ENCODE results near the gene ATL1.

Gene ATL1

DNA sequence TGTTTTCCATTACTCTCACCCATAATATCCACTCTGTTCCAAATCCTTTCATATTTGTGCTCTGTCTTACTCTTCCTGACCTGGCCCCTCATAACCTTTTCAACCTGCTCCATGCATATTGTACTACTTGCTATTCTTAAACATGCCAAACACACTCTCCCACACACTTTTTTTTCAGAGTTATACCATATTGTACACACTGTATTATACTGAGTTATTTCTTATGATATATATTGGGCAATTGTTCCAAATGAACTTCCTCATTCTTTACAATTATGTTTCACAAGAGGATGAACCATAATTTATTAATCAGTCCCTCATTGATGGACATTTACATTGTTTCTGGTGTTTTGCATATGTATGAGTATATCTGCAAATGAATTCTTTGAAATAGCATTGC is 18.5 kb downstream of the ATL1 start:
- TF ChIP-seq ZFX (IDR thresholded peaks at IDR 0.05) = no peak
- H3K27ac ChIP-seq = no peak overlapping the region

DNA sequence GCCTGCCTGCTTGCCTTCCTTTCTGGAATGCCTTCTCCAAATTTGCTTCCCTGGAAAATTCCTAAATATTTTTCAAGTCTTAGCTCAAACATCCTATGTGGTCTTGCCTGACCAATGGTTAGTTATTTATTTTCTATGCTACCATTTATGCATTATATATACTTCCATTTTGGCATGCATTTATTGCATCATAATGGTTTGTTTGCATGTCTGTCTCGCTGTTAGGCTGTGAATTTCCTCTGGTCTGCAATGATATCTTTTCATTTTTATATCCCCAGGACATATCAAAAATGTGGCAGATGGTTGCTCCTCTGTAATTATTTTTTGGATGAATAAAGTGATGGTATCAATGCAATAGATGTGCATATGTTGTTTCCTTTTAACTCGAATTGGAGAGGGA is 30.5 kb downstream of the ATL1 start:
- TF ChIP-seq, protein P1, sequence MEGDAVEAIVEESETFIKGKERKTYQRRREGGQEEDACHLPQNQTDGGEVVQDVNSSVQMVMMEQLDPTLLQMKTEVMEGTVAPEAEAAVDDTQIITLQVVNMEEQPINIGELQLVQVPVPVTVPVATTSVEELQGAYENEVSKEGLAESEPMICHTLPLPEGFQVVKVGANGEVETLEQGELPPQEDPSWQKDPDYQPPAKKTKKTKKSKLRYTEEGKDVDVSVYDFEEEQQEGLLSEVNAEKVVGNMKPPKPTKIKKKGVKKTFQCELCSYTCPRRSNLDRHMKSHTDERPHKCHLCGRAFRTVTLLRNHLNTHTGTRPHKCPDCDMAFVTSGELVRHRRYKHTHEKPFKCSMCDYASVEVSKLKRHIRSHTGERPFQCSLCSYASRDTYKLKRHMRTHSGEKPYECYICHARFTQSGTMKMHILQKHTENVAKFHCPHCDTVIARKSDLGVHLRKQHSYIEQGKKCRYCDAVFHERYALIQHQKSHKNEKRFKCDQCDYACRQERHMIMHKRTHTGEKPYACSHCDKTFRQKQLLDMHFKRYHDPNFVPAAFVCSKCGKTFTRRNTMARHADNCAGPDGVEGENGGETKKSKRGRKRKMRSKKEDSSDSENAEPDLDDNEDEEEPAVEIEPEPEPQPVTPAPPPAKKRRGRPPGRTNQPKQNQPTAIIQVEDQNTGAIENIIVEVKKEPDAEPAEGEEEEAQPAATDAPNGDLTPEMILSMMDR (conservative IDR thresholded peaks at IDR 0.05) = no peak
- TF ChIP-seq ZFX (IDR thresholded peaks at IDR 0.05) = no peak
- H3K27ac ChIP-seq = no peak overlapping the region

DNA sequence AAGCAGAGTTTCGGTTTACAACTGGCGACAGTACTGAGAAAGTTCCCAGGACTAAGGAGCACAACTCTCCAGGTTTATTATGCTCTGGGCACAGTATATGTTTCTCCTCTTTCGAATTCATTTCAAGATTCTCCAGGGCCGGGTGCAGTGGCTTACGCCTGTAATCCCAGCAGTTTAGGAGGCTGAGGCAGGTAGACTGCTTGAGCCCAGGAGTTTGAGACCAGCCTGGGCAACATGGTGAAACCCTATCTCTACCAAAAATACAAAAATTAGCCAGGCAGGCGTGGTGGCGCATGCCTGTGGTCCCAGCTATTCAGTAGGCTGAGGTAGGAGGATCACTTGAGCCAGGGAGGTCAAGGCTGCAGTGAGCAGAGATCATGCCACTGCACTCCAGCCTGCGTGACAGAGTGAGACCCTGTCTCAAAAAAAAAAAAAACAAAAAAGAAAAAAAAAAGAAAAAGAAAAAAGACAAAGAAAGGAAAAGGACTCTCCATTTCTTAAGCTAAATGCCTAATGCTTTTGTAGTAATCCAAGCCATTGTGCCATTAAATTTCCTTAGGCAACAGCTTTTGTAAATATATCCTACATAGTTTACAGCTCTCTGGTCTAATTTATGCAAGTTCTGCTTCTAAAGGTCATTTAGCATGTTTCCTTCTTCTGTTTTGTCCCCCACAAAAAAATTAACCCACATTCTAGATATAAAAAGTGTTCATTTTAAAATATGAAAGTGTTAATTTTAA is 34.8 kb downstream of the ATL1 start:
- no peak overlapping the region for H3K27ac ChIP-seq
- no peak for TF ChIP-seq ZFX (IDR thresholded peaks at IDR 0.05)
- TF ChIP-seq, protein P1 (conservative IDR thresholded peaks at IDR 0.05) = no peak

DNA sequence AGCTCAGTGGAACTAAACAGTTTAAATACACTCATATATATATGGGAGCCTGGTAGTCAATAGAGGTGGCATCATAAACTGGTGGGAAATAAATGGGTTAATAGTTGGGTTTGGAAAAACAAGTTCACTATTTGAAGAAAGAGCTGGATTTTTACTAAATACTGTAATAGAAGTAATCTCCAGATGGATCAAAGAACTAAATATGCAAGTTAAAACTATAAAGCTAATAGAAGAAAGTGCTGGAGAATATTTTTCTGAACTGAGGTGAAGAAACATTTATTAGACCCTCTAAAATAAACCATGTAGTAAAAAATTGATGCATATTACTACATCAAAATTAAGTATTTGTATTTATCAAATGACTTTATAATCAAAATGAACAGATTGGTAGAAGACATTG is 38.8 kb downstream of the ATL1 start:
- TF ChIP-seq, protein P1 (conservative IDR thresholded peaks at IDR 0.05) = no peak
- TF ChIP-seq ZFX (IDR thresholded peaks at IDR 0.05) = no peak
- no peak overlapping the region for H3K27ac ChIP-seq

DNA sequence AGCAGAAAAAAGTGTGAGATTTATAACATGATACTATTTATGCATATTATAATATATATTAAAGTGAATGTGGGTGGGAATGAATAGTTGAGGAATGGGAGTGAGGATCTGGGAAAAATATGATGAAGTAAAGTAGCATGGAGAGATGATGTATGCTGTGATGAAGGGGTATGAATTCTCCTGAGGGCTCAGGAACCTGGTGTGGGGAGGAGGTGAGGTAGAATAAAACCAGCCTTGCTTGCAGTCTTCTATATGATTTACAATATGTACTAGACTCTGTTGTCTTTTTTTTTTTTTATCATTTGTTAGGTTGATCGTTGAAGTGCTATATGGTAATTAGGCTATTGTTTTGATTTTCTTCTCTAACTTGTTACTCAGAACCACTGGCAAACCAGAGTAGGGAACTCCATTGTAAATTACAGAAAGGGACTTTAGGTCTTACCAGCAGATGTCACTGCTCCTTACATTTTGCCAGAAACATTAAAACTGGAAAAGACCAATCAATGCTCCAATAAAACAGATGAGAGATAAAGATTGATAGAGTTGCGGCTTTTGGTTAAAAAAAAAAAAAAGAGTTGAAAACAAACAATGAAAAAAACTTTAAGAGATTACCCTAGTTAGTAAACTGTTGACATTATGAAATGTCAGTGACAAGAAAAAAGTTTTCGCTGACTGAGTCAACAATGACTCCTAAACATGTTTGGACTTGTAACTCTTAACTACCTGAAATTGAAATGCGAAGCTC is 39.9 kb downstream of the ATL1 start:
- no peak overlapping the region for H3K27ac ChIP-seq
- TF ChIP-seq, protein P1 (conservative IDR thresholded peaks at IDR 0.05) = peak; percentile 89
- no peak for TF ChIP-seq ZFX (IDR thresholded peaks at IDR 0.05)

DNA sequence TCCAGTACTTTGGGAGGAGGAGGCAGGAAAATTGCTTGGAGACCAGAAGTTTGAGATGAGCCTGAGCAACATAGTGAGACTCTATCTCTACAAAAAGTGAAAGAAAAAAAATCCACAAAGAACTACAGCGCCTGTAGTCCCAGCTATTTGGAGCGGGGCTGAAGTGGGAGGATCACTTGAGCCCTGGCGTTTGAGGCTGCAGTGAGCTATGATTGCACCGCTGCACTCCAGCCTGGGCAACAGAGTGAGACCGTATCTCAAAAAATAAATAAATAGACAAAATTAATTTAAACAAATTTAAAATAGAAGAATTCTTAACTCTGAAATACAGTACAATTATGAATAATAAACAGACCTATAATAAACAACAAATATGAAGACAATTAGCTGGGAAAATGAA is 40.9 kb downstream of the ATL1 start:
- no peak for TF ChIP-seq ZFX (IDR thresholded peaks at IDR 0.05)
- TF ChIP-seq, protein P1 (conservative IDR thresholded peaks at IDR 0.05) = no peak
- no peak overlapping the region for H3K27ac ChIP-seq

DNA sequence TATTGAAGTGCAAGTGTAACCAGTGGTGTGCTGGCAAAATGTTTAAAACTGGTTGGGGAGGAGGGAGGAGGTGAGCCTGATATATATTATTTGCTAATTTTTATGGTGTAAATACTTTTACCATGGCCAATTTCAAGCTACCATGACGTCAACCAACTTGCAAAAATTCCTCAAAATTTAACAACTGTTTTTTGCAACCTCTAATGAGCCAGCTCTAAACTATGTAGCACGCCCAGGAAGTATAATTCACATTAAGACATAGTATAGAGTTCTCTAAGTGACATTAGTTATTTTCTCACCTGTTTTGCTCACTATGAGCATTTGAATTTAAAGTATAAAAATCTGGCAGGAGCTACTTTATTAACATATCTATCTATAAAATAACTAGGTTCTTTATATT is 41.4 kb downstream of the ATL1 start:
- no peak for TF ChIP-seq ZFX (IDR thresholded peaks at IDR 0.05)
- TF ChIP-seq, protein P1 (conservative IDR thresholded peaks at IDR 0.05) = no peak
- H3K27ac ChIP-seq = no peak overlapping the region

Measured in C4-2B (cell line).